NCI-H2081 treated with DMSO at 0.1 percent for 48 hours (cell line): ENCODE measurements around the gene PPP1CA.
"Not testable (repeated sequence)": the region's sequence is repeated elsewhere in the genome, so short reads cannot be mapped to it uniquely, and the experiment has no call there.

Source experiments
- DNase-seq: peaks from one replicate; lab custom pipeline; 2025; lab: John Stamatoyannopoulos, UW

PPP1CA gene

DNA sequence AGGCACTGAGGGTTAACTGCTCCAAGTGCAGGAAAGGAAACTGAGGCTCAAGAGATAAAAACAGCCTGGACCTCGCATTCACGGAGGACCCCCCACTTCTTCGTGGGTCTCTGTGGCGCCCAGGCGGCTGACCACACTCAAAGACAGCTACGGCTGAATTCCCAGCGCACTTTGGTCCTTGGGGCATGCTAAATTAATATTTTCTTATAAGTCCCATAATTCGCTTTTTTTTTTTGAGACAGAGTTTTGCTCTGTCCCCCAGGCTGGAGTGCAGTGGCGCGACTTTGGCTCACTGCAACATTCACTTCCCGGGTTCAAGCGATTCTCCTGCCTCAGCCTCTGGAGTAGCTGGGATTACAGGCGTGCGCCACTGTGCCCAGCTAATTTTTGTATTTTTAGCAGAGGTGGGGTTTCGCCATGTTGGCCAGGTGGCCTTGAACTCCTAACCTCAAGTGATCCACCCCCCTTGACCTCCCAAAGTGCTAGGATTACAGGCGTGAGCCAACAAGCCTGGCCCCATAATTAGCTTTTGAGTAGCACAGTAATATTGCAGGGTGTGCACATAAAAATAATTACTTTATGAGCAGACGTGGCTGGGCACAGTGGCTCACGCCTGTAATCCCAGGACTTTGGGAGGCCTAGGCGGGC is 658 bp upstream of the PPP1CA start:
- not testable (repeated sequence) for DNase-seq

DNA sequence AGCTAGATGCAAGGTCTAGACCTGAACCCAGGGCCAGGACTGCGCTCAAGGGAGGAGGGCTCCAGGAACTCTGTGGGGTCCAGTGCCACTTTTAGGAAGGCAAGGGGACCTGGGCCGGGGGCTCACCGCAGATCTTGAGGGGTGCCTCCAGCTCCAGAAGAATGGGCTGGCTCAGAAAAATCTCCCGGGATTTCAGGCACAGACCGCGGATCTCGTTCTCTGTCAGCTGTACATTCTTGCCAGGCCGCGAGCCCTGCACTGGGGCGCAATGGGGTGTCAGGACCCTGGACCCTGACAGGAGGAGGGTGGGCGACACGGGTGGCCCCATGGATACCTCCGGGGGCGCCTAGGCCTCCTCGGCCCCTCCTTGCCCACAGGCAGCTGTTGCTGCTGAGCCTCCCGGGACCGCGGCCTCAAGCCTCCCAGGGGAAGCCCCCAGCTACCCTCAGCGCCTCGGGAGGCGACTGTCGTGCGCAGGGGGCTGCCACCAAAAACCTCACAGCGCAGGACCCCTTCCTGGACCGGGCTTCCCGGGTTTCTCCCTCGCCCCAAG is 640 bp downstream of the PPP1CA start:
- DNase-seq, result no peak

DNA sequence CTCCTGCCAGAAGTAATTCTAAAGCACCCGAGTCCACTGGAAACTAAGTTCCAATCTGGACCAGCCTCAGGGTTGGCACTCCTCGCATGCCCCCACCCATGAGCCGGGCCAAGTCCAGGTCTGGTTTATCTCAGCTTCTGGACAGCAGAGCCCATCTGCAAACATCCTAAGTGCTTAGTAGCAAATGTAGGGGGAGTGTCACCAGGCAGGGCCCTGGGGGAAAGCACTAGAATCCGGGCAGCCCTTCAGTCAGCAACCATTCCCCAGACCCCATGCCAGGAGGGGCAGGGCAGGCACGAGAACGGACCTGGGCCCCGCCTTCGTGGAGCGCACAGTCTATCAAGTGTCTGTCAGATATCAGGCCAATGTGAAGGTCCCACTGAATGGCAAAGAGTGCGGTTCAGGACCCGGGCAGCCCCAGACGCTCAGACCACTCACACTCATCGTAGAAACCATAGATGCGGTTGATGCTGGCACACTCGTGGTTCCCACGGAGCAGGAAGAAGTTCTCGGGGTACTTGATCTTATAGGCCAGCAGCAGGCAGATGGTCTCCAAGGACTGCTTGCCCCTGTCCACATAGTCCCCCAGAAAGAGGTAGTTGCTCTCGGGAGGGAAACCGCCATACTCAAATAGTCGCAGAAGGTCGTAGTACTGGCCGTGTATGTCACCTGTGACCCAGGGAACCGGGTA is 1.3 kb downstream of the PPP1CA start:
- no peak for DNase-seq

DNA sequence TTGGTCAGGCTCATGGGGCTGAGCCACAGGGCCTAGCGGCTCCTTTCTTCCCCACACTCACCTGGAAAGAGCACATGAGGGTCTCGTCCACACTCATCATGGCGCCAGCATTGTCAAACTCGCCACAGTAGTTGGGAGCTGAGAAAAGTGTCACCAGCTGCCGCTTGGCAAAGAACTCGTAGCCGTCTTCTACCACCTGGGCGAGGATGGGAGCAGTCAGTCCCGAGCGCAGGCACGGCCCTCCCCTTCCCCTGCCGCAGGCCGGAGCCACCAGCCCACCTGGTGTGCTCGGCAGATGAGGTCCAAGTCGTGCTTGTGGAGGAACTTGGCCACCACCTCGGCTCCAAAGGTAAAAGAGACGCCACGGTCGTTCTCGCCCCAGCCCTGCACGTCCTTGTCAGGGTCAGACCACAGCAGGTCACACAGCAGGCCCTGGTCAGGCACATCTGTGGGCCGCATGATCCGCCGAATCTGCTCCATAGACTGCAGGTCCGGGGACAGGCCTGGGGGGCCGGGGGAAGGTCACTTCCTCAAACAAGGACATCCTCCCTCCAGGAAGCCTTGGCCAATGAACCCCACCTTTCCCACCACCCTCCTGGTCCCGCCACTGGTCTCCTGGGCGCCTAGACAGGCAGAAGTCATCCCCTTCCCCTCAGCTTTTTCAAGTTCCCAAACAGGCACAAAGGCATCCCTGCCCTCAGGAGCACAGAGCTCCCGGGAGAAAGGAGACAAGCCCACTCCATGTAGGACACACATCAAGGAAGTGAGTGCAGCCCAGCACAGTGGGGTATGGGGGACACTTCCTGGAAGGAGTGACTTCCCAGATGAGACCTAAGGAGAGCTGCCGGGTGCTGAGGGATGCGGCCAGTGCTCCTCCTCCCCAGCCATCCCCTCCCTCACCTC is 2.7 kb downstream of the PPP1CA start:
- no peak for DNase-seq

DNA sequence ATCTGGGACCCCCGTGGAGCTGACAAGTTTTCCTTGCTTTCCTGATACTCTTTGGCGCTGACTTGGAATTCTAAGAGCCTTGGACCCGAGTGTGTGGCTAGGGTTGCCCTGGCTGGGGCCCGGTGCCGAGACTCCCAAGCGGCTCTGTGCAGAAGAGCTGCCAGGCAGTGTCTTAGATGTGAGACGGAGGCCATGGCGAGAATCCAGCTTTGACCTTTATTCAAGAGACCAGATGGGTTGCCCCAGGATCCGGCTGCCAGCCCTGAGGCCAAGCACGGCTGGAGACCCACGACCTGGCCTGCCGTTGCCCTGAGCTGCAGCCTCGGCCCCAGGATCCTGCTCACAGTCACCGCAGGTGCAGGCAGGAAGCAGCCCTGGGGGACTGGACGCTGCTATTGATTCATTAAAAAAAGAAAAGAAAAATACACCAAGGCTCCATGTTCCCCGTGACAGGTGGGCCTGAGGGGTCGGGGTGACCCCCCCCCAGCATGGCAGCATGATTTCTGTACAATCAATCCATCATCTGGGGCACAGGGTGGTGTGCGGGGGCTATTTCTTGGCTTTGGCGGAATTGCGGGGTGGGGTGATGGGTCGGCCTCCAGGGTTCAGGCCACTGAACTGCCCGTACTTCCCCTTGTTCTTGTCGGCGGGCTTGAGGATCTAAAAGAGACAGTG is 3.5 kb downstream of the PPP1CA start:
- no peak for DNase-seq

DNA sequence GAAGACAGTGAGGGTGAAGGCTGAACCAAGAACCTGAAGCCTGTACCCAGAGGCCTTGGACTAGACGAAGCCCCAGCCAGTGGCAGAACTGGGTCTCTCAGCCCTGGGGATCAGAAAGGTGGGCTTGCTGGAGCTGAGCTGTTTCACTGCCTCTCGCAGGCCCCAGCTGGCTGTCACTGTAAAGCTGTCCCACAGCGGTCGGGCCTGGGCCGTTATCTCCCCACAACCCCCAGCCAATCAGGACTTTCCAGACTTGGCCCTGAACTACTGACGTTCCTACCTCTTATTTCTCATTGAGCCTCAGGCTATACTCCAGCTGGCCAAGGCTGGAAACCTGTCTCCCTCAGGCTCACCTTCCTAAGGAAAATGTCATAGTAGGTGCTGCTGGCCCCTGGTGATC is 4.1 kb downstream of the PPP1CA start:
- DNase-seq, result no peak

DNA sequence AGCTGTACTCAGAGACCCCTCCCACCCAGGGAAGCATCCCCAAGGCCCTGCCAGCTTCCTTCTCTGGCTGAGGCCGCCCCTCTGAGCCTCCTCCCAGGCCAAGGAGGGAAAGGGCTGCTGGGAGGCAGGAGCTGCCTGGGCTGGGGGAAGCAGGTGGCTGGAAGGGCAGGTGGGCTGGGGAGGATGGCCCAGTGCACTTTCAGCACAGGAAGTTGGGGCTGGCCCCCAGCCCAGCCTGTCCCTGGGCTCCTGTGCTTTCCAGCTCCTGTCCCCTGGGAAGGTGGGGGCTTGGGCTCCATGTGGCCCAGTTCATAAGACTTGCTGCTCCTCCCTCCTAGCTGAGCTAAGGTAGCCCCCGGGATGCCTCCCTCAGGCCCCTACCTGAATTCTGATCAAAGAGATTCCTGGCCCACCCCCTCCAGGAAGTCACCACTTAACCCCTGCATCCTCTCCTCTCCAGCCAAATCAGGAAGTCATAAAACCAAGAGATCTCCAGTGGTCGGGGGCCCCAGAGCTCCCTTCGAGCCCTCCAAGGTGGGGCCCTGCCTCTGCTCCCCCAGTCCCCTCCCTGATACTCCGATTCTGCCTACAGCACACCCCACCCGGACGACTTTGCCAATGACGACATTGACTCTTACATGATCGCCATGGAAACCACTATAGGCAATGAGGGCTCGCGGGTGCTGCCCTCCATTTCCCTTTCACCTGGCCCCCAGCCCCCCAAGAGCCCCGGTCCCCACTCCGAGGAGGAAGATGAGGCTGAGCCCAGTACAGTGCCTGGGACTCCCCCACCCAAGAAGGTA is 4.9 kb downstream of the PPP1CA start:
- DNase-seq, result no peak

DNA sequence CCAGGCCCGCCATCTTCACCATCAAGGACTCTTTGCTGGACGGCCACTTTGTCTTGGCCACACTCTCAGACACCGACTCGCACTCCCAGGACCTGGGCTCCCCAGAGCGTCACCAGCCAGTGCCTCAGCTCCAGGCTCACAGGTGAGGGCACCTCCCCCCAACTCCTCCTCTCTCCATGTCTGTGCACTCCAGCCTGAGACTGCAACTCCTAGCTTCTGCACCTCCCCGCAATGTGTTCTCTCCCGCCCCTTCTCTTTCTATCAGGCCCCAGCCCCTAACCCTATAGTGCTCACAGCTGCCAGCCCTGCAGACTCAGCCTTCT is 5.4 kb downstream of the PPP1CA start:
- no peak for DNase-seq

DNA sequence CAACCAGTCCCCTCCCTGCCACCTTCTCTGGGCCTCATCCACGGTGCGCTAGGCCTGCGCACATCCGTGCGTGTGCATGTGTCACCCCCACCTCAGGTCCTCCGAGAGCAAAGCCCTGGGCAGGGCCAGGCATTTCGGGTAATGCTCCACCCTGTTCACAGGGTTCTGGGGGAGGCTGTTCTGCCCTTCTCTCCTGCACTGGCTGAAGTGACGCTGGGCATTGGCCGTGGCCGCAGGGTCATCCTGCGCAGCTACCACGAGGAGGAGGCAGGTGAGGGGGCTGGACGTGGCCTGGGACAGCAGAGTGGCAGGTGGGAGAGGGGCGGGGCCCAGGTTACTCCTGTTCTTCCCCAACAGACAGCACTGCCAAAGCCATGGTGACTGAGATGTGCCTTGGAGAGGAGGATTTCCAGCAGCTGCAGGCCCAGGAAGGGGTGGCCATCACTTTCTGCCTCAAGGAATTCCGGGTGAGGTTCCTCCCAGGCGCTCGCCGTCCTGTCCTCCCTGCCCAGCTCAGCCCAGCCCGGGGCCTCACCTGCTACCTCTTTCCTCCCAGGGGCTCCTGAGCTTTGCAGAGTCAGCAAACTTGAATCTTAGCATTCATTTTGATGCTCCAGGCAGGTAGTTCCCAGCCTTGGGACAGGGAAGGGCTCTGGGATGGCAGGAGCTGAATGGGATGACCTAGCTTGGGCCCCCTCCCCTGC is 6.0 kb downstream of the PPP1CA start:
- DNase-seq, result no peak

DNA sequence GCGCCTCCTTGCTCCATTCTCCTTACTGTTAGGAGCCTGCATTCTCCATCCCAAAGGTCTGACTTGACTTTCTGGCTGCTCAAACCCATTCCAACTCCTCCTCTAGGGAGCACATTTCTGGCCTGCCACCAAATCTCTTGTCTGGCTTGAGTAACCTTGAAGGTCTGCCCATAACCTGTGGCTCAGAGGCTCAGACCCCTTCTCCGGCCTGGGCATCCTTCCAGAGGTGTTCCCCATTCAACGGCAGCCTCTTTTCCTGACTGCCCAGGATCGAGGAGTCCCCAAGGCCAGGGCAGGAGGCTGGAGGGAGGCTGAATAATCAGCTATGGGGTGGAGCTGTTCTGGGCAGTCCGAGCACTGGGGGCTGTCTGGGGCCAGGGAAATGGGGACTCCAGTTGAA is 7.7 kb downstream of the PPP1CA start:
- no peak for DNase-seq

DNA sequence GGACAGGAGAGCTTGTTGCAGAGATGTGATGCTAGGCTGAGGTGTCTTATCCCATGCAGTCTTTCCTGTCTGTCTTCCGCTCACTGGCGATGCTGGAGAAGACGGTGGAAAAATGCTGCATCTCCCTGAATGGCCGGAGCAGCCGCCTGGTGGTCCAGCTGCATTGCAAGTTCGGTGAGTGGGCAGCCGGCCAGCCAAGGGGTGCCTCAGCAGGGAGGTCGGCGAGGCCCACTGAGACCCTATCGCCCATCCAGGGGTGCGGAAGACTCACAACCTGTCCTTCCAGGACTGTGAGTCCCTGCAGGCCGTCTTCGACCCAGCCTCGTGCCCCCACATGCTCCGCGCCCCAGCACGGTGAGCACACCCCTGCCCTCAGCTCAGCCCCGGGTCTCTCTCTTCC is 8.2 kb downstream of the PPP1CA start:
- no peak for DNase-seq

DNA sequence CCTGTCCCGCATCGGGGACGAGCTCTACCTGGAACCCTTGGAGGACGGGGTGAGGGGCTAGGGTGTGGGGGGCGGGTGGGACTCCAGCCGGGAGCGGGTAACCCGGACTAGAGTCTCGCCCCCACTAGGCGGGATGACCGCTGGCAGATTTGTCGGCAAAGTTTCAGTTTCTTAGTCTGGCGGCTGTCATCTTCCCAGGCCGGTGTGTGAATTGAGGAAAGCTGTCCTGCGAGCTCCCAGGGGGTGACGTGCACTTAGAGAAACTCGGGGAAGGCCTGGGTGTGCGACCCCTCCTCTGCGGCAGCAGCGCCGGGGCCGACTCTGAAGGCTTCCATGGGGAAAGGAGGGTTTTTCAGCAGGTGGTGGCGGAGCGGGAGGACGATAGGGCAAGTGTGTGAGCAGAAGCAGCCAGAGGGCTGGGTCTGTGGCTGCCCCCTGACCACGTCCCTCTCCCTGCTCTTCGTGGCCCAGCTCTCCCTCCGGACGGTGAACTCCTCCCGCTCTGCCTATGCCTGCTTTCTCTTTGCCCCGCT is 9.4 kb downstream of the PPP1CA start:
- no peak for DNase-seq

DNA sequence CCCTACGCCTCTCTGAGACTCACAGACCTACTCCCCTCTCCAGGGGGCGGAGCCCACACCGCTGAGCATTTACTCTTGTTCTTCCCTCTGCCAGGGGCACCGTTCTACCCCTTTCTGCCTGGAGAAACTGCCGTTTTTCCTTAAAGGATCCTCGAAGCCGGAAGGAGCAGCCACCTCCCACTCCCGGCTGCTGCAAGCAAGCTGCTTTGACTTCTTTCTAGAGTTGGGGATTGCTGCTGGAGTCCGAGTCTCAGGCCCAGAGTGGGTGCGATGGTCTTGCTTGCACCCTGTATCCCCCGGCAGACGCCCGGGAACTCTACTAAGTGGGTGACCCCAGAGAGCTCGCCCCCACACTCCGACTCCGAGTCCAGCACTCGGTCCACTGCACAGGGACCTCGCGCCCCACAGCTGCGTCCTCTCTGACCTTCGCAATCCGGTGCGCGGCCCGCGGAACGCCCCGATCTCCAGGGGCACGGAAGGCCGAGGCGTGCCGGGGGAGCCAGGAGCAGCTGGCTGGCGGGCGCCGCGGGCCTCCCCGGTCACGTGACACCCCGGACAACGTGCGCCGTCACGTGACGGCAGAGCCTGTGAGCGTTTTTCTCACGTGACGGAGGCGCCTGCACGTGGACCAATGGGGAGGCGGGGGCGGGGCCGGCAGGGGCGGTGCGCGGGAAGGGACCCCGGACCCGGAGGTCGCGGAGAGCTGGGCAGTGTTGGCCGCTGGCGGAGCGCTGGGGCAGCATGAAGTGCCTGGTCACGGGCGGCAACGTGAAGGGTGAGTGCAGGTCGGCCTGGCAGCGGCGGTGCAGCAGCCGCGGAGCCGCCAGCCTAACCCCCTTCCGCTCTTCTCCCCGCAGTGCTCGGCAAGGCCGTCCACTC is 10.1 kb downstream of the PPP1CA start, which contains the start of gene RAD9A:
RAD9A (plus strand) TSS at position 683 of the 879 bp plus-strand sequence; CDS start at position 742, 59 bp downstream.
- peak; percentile 69 for DNase-seq

DNA sequence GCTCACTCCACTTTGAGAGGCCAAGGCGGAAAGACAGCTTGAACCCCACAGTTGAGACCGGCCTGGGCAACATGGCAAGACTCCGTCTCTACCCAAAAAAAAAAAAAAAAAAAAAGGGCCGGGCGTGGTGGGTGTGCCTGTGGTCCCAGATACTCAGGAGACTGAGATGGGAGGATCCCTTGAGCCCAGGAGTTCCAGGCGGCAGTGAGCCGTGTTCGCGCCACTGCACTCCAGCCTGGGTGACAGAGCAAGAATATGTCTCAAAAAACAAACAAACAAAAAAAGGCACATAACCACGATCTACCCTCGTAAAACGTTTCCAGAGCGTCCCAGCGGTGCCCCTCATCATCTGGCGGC is 10.7 kb downstream of the PPP1CA start:
- no peak for DNase-seq

DNA sequence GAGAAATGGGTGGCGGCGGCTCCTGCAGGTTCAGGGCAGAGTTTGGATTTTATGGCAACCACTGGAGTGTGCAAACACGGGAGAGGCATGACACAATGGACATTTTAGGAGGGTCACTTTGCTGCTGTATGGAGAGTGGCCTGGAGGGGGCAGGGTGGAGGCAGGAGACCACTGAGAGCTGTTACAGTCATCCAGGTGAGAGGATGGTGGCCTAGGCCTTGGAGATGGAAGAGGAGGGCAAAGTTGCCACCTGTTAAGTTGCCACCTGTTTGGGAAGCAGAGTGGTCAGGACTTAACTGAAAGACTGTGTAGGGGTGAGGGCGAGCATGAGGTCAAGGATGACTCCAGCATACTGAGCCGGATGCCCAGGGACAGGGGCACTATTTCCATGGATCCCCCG is 12.2 kb downstream of the PPP1CA start:
- DNase-seq, result no peak

DNA sequence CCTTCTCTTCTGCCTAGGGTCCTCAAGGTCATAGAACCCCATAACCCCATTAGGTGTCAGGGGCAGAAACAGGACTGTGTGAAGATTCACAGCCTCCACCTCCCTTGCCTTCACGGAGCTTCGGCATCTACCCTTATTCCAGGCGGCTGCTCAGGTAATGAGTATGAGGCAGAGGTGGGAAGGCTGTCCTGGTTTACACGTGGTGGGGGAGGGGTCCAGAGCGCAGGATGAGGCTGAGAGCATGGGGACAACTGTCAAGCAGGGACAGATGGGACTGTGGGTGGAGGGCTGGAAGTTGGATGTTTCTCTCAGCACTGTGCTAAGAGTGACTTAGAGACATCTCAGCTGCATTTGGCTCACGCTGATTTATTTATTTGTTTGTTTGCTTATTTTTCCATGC is 14.1 kb downstream of the PPP1CA start:
- no peak for DNase-seq

DNA sequence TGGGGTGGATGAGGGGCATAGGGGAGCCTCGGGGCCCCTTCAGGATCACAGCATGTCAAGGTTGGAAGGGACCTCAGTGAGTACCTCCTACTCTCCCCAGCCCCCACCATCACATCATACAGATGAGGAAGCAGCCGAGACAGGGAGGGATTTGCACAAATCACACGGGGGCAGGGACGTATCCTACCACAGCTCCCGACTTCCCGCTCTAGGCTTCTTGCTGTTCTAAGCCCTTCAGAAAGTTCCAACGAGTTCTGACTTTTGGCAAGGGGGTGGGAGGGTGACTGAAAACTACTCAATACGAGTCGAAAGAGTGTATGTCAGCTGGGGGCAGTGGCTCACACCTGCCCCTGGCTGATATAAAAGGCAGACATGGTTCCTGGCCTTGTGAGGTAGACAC is 14.6 kb downstream of the PPP1CA start:
- no peak for DNase-seq

DNA sequence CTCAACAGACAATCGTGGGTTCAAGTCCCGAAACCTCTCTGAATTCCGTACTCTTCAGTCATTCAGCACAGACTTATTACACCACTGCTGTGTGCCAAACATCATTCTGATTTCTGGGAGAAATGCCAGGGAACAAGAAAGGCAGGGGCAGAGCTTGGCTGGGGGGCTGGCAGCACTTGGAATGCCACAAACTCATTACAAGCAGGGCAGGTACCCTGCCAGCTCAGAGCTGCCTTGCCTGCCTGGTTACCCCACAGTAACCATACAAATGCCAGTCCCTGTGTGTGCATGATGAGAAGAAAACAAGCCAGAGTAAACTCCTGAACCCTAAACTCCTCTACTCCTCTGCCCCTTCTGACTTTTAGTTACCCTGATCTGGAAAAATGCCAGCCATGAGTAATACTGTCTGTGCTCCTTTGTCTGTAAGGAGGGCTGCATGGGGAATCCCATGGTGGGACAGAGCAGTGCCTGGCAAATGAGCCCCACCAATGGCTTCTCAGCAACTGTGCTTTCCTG is 16.7 kb downstream of the PPP1CA start:
- DNase-seq, result no peak
